ENCODE measurements around the gene STKLD1. TPM values are rescaled to one million over a fixed set of nuclear protein-coding genes. Genes with fewer than 3 reads are reported as not detected.

STKLD1 gene
- total and polyA plus RNA-seq, 12 donors, result 0.17 to 1.7 (median 0.68) TPM; not detected in 2

- ATAC-seq (peak in 1 of 8 donors; percentile 7), DNase-seq (no peak)
- Histone ChIP-seq H3K4me1 (peaks cover 0 to 12% (median 0%) of the 10 kb centered on the region in 9 donors), H3K27ac (no peak overlapping the region), H3K9me3 (no peaks in the 10 kb centered on the region), H3K36me3 (peaks cover 0 to 38% (median 12%) of the 10 kb centered on the region in 9 donors), H3K4me3 (no peak overlapping the region), H3K27me3 (peaks cover 0 to 5% (median 0%) of the 10 kb centered on the region in 7 donors)
- no peak for TF ChIP-seq CTCF (IDR thresholded peaks at IDR 0.05)
- whole genome bisulfite sequencing, 2 donors, result 84 to 89% methylated on average over 6 of the region's 6 CpGs
- intact Hi-C loops (cut with DNase I), result loop anchor here in 4 of 10 donors (10.0 kb wide), 2 partner anchors 217 to 323 kb away; no protein-coding TSS in a partner anchor
These were observed 25.4 kb downstream of the STKLD1 start for GRCh38 chr9:133401588-133401987.

DNA sequence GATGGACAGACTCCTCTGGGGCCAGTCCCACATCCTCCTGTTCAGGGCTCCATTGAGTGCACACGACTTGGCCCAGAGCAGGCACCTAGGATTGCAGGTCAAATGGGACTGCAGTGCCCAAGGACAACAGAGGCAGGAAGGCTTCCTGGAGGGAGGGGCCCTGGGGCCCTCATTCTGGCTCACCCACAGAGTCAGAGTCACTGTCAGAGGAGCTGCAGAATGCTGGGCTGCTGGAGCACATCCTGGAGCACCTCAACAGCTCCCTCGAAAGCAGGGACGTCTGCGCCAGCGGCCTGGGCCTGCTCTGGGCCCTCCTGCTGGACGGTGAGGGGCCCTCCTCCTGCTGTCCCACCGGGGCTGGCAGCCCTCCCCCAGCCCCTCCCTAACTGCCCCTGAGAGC, 26.5 kb downstream of the STKLD1 start:
- no peak for TF ChIP-seq CTCF (IDR thresholded peaks at IDR 0.05)
- intact Hi-C loops (cut with DNase I), result loop anchor here in 4 of 10 donors (10.0 kb wide), 2 partner anchors 218 to 322 kb away; no protein-coding TSS in a partner anchor
- peaks cover 0 to 13% (median 0%) of the 10 kb centered on the region in 9 donors for H3K4me1 ChIP-seq
- ATAC-seq (no peak), DNase-seq (no peak)
- no peak overlapping the region for H3K4me3 ChIP-seq
- peaks cover 0 to 47% (median 13%) of the 10 kb centered on the region in 9 donors for H3K36me3 ChIP-seq
- no peaks in the 10 kb centered on the region for H3K27me3 ChIP-seq
- no peaks in the 10 kb centered on the region for H3K9me3 ChIP-seq
- no peak overlapping the region for H3K27ac ChIP-seq
- WGBS, 2 donors, result 68 to 79% methylated on average over 7 of the region's 7 CpGs

- Histone ChIP-seq H3K4me1 (peaks cover 0 to 13% (median 0%) of the 10 kb centered on the region in 9 donors), H3K9me3 (no peaks in the 10 kb centered on the region), H3K36me3 (peaks cover 0 to 57% (median 23%) of the 10 kb centered on the region in 9 donors), H3K27ac (no peak overlapping the region), H3K27me3 (no peaks in the 10 kb centered on the region), H3K4me3 (no peak overlapping the region)
- DNase-seq, result no peak
- ATAC-seq, result no peak
- WGBS, 2 donors, result 84% methylated on average over 16 of the region's 16 CpGs
- TF ChIP-seq CTCF (IDR thresholded peaks at IDR 0.05), result peak in 7 of 9 donors; percentile 38 to 62 (median 48)
- intact Hi-C loops (cut with DNase I), result loop anchor here in 4 of 10 donors (10.0 kb wide), 2 partner anchors 219 to 321 kb away; no protein-coding TSS in a partner anchor
These were observed 27.7 kb downstream of the STKLD1 start for GRCh38 chr9:133403766-133404453.

DNA sequence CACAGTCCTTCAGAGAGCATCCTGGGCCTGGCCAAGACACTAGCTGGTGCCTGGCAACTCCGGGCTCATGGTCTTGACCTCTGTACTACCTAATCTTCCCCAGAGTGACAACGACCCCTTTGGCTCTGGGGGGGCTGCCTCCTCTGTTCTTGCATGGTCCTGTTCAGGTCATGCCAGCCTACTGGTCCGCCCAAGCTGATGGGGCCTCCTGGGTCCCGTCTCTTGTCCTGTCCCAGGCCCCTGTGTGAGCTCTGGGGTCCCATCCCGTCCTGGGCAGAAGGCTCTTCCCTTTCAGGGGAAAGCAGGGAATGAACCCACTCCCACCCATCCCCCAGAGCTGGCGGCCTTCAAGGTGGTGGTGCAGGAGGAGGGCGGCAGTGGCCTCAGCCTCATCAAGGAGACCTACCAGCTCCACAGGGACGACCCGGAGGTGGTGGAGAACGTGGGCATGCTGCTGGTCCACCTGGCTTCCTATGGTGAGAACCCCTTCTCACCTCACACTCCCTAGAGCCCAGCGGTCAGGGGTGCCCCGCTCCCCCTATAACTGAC, 28.4 kb downstream of the STKLD1 start:
- Histone ChIP-seq H3K27ac (no peak overlapping the region), H3K36me3 (peaks cover 0 to 63% (median 26%) of the 10 kb centered on the region in 9 donors), H3K4me3 (no peak overlapping the region), H3K27me3 (no peaks in the 10 kb centered on the region), H3K4me1 (peaks cover 0 to 13% (median 0%) of the 10 kb centered on the region in 9 donors), H3K9me3 (no peaks in the 10 kb centered on the region)
- 90 to 91% methylated on average over 12 of the region's 12 CpGs for WGBS, 2 donors
- intact Hi-C loops (cut with DNase I), result loop anchor here in 7 of 10 donors (5.0 to 10.0 kb wide), 4 partner anchors 83 to 323 kb away; no protein-coding TSS in a partner anchor
- no peak for TF ChIP-seq CTCF (IDR thresholded peaks at IDR 0.05)
- DNase-seq (no peak), ATAC-seq (no peak)
